Panc1 (cell line): ENCODE data around the gene ACAD9. TPM values are rescaled to one million over a fixed set of nuclear protein-coding genes. Genes with fewer than 3 reads are reported as not detected.
"Not testable (repeated sequence)": the region's sequence is repeated elsewhere in the genome, so short reads cannot be mapped to it uniquely, and the experiment has no call there.

ENCODE experiments used
- ATAC-seq: fragments of 200-7000 bp; cut with Tn5 transposase; 2 replicates; pipeline ENCODE4 v1.9.1; 2020; ENCODE audit warnings: mild to moderate bottlenecking, moderate library complexity
- BruUV-seq: library from RNA; stranded (reverse); fragments of 400-500 nt; replicated peaks from 2 replicates; lab custom pipeline; 2021; lab: Mats Ljungman, UMichigan
- CTCF ChIA-PET: fragments of 300-600 bp; sonication (Branson Sonifier 250); formaldehyde crosslinking; loops from one replicate; lab custom pipeline; 2022; ENCODE audit warnings: antibody characterized with exemption; lab: Charles Lee
- POLR2A ChIA-PET: fragments of 300-600 bp; sonication (Branson Sonifier 250); formaldehyde crosslinking; loops from one replicate; lab custom pipeline; 2022; ENCODE audit warnings: antibody characterized with exemption; lab: Charles Lee
- DNase-seq: peaks from one replicate; pipeline ENCODE4 v3.0.0-alpha.2; 2010; ENCODE audit warnings: low read depth, low spot score
- H3K27ac ChIP-seq: 2 replicates; pipeline ENCODE4 v1.5.1; 2011; ENCODE audit warnings: mild to moderate bottlenecking, low read length, inconsistent platforms
- H3K27me3 ChIP-seq: fragments of 200-500 bp; sonication (Bioruptor generic); 2 replicates; pipeline ENCODE4 v1.6.0; 2014; ENCODE audit warnings: low read length, inconsistent platforms; ENCODE audit not compliant: control insufficient read depth, insufficient read depth
- H3K36me3 ChIP-seq: fragments of 200-500 bp; sonication (Bioruptor generic); 2 replicates; pipeline ENCODE4 v1.5.1; 2014; ENCODE audit warnings: inconsistent platforms, mild to moderate bottlenecking, low read length, moderate library complexity; ENCODE audit not compliant: control insufficient read depth, insufficient read depth
- H3K4me1 ChIP-seq: 2 replicates; pipeline ENCODE4 v1.5.1; 2011; ENCODE audit warnings: inconsistent platforms, mild to moderate bottlenecking, low read length, moderate library complexity; ENCODE audit not compliant: control insufficient read depth, insufficient read depth
- H3K4me3 ChIP-seq, 2 experiments: 2 replicates each; pipeline ENCODE4 v1.5.1; 2011 to 2012; ENCODE audit warnings: low read depth in 2 of 2, low read length in 2 of 2, mild to moderate bottlenecking in 2 of 2, inconsistent platforms in 1 of 2, moderate library complexity in 1 of 2
- H3K9me3 ChIP-seq: fragments of 200-500 bp; sonication (Bioruptor generic); 2 replicates; pipeline ENCODE4 v1.5.1; 2014; ENCODE audit warnings: low read depth, mild to moderate bottlenecking, inconsistent platforms, low read length, moderate library complexity; ENCODE audit not compliant: control insufficient read depth, insufficient read depth
- POLR2AphosphoS5 ChIP-seq: IDR thresholded peaks from 2 replicates; pipeline ENCODE4 v1.6.1; 2012; ENCODE audit warnings: mild to moderate bottlenecking, low read depth, low read length, moderate library complexity
- SIN3A ChIP-seq: IDR thresholded peaks from 2 replicates; pipeline ENCODE4 v1.6.1; 2012; ENCODE audit warnings: low read depth, mild to moderate bottlenecking, low read length, moderate library complexity, borderline replicate concordance; ENCODE audit not compliant: insufficient read depth
- TCF7L2 ChIP-seq: IDR thresholded peaks from 2 replicates; pipeline ENCODE4 v1.6.1; 2011; ENCODE audit warnings: mild to moderate bottlenecking, low read depth, low read length, inconsistent platforms
- in situ Hi-C: cut with HindIII; loops from 2 replicates; pipeline ENCODE4 v1.10.0; 2016; ENCODE audit warnings: low sequenced_read_pairs, low pct_unique_long_range_greater_than_20kb
- intact Hi-C: fragments of 100-400 bp; cut with micrococcal nuclease; formaldehyde crosslinking; loops from one replicate; pipeline ENCODE4 v1.10.0; 2022; ENCODE audit not compliant: unreplicated experiment
- total RNA-seq: library from RNA; stranded (reverse); gene quantifications from one replicate; pipeline ENCODE4 v1.2.1, GENCODE V29; 2021; ENCODE audit not compliant: unreplicated experiment
- TF ChIP-seq, protein P1 (sequence below), 2 experiments: IDR thresholded peaks; 2 replicates each; pipeline ENCODE4 v1.6.1; 2011 to 2012; ENCODE audit warnings: low read depth in 2 of 2, control low read depth in 1 of 2, low read length in 1 of 2, mild to moderate bottlenecking in 1 of 2, moderate library complexity in 1 of 2; ENCODE audit not compliant: insufficient read depth in 1 of 2
- TF ChIP-seq, protein P2 (sequence below): fragments of 450-650 bp; IDR thresholded peaks from 2 replicates; pipeline ENCODE4 v1.5.1; 2017; ENCODE audit warnings: mild to moderate bottlenecking

Gene ACAD9
- total RNA-seq, 1 experiment from 2014 or later = 70.9 TPM

GRCh38 chr3:128923986-128924385 lies 44.6 kb downstream of the ACAD9 start:
- CTCF ChIA-PET, POLR2A ChIA-PET, H3K27ac ChIP-seq, BruUV-seq, H3K4me1 ChIP-seq, H3K4me3 ChIP-seq, DNase-seq, H3K36me3 ChIP-seq, H3K27me3 ChIP-seq, ATAC-seq, in situ Hi-C loops: not testable (repeated sequence)
- intact Hi-C loops = loop anchor here (5.0 kb wide), 1 partner anchor 242 kb away; no protein-coding TSS in a partner anchor
- H3K9me3 ChIP-seq = peaks cover 29% of the 10 kb centered on the region

DNA sequence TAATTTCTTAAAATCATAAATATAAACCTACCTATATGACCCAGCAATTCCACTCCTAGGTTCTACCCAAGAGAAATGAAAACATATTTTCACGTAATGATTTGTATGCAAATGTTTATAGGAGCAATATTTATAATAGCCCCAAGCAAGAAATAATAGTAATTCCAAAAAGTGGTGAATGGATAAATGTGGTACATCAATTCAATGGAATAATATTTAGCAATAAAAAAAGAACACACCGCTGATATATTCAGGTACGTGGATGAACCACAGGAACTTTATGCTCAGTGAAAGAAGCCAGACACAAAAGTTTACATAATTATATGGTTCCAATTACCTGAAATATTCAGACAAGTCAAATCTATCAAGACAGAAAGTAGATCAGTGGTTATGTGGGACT lies 49.9 kb downstream of the ACAD9 start:
- no peaks in the 10 kb centered on the region for H3K27me3 ChIP-seq
- in situ Hi-C loops = no loop called here
- no peak overlapping the region for H3K4me3 ChIP-seq
- peaks cover 13% of the 10 kb centered on the region; the same call in 1 of the 2 replicates for H3K9me3 ChIP-seq
- no TSS peak for BruUV-seq
- H3K27ac ChIP-seq = no peak overlapping the region
- TF ChIP-seq, protein P1, sequence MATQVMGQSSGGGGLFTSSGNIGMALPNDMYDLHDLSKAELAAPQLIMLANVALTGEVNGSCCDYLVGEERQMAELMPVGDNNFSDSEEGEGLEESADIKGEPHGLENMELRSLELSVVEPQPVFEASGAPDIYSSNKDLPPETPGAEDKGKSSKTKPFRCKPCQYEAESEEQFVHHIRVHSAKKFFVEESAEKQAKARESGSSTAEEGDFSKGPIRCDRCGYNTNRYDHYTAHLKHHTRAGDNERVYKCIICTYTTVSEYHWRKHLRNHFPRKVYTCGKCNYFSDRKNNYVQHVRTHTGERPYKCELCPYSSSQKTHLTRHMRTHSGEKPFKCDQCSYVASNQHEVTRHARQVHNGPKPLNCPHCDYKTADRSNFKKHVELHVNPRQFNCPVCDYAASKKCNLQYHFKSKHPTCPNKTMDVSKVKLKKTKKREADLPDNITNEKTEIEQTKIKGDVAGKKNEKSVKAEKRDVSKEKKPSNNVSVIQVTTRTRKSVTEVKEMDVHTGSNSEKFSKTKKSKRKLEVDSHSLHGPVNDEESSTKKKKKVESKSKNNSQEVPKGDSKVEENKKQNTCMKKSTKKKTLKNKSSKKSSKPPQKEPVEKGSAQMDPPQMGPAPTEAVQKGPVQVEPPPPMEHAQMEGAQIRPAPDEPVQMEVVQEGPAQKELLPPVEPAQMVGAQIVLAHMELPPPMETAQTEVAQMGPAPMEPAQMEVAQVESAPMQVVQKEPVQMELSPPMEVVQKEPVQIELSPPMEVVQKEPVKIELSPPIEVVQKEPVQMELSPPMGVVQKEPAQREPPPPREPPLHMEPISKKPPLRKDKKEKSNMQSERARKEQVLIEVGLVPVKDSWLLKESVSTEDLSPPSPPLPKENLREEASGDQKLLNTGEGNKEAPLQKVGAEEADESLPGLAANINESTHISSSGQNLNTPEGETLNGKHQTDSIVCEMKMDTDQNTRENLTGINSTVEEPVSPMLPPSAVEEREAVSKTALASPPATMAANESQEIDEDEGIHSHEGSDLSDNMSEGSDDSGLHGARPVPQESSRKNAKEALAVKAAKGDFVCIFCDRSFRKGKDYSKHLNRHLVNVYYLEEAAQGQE (IDR thresholded peaks at IDR 0.05; ENCODE audit: insufficient read depth in 1 of 2, low read depth in 2 of 2, low read length in 1 of 2) = no peak
- TF ChIP-seq, protein P2, sequence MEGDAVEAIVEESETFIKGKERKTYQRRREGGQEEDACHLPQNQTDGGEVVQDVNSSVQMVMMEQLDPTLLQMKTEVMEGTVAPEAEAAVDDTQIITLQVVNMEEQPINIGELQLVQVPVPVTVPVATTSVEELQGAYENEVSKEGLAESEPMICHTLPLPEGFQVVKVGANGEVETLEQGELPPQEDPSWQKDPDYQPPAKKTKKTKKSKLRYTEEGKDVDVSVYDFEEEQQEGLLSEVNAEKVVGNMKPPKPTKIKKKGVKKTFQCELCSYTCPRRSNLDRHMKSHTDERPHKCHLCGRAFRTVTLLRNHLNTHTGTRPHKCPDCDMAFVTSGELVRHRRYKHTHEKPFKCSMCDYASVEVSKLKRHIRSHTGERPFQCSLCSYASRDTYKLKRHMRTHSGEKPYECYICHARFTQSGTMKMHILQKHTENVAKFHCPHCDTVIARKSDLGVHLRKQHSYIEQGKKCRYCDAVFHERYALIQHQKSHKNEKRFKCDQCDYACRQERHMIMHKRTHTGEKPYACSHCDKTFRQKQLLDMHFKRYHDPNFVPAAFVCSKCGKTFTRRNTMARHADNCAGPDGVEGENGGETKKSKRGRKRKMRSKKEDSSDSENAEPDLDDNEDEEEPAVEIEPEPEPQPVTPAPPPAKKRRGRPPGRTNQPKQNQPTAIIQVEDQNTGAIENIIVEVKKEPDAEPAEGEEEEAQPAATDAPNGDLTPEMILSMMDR = no peak
- TF ChIP-seq TCF7L2 (no peak), SIN3A (no peak), POLR2AphosphoS5 (no peak)
- ChIA-PET CTCF (interaction anchor here (0.6 kb wide), 1 partner anchor 11 kb away, joined by 4 read pairs; no protein-coding TSS in a partner anchor), POLR2A (no interaction called here)
- ATAC-seq (no peak), DNase-seq (no peak)
- intact Hi-C loops = no loop called here
- no peaks in the 10 kb centered on the region for H3K4me1 ChIP-seq
- no peaks in the 10 kb centered on the region for H3K36me3 ChIP-seq

- TF ChIP-seq, protein P2 = no peak
- TF ChIP-seq POLR2AphosphoS5 = no peak
- TF ChIP-seq TCF7L2 = no peak
- TF ChIP-seq, protein P1 (IDR thresholded peaks at IDR 0.05; ENCODE audit: insufficient read depth in 1 of 2, low read depth in 2 of 2, low read length in 1 of 2) = no peak
- TF ChIP-seq SIN3A = no peak
- ATAC-seq (no peak), DNase-seq (no peak)
- no peaks in the 10 kb centered on the region for H3K36me3 ChIP-seq
- intact Hi-C loops = no loop called here
- no TSS peak for BruUV-seq
- POLR2A ChIA-PET = no interaction called here
- H3K9me3 ChIP-seq = no peaks in the 10 kb centered on the region; the same call in 1 of the 2 replicates
- CTCF ChIA-PET = no interaction called here
- H3K4me1 ChIP-seq = no peaks in the 10 kb centered on the region
- in situ Hi-C loops = no loop called here
- H3K27ac ChIP-seq = no peak overlapping the region
- no peaks in the 10 kb centered on the region for H3K27me3 ChIP-seq
- H3K4me3 ChIP-seq = no peak overlapping the region
Measured at GRCh38 chr3:128931046-128931445, 51.6 kb downstream of the ACAD9 start.
